Colon (tissue), 2 donors: ENCODE data around the gene IKZF2.

ENCODE experiments used
- FAIRE-seq: peaks from 2 replicates; lab custom pipeline; 2012; peaks lifted over from hg19 to GRCh38; lab: Jason Lieb, UNC
- donor health status: control.
- donor health status: control.

Gene IKZF2

GRCh38 chr2:213151437-213152064, at the start of gene IKZF2:
TSS of gene IKZF2 (minus strand) at chr2:213151612. CDS start at chr2:213148629, 2,983 bp downstream.
- no peak for FAIRE-seq

GRCh38 chr2:213199871-213200270, 48.5 kb upstream of the IKZF2 start:
- no peak for FAIRE-seq

GRCh38 chr2:213189001-213189899, 37.8 kb upstream of the IKZF2 start:
- FAIRE-seq = no peak

GRCh38 chr2:213188533-213188867, 37.1 kb upstream of the IKZF2 start:
- FAIRE-seq = no peak

- no peak for FAIRE-seq
Measured at GRCh38 chr2:213187833-213188532, 36.6 kb upstream of the IKZF2 start.

DNA sequence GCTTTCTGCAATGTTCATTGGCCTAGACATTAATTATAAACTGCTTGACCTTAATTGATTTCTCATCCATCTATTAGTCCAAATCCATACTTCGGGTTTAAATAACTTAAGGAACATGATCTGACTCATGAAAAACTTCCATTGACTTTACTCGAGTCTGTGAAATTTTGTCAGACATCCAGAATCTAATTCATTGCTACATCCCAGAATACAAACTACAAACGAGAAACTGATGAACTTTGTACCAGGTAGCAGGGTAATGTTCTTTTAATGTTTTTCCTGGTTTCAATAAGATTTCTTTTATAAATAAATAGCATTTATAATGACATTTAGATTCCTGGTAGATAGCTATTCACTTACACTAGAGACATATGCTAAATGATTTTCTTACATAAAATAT, 36.0 kb upstream of the IKZF2 start:
- FAIRE-seq = no peak

GRCh38 chr2:213185147-213185822, 33.9 kb upstream of the IKZF2 start:
- no peak for FAIRE-seq

DNA sequence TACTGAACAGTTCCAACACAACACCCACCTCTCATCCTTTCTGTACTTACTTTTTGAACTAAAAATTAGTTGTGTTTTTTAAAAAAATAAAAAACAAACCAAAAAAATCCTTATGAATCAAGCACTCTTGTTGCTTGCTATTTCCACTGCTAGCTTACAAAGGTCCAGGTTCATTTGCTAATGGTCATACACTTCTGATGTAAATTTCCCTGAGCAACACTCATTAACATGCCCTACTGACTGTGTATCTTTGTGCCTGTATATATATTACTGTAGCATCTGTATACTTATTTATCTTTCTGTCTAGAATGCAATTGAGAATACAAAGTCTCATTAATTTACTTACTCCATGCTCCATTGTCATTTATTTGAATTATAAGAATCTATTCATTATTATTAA, 30.3 kb upstream of the IKZF2 start:
- no peak for FAIRE-seq

GRCh38 chr2:213177679-213178078, 26.3 kb upstream of the IKZF2 start:
- FAIRE-seq = no peak

DNA sequence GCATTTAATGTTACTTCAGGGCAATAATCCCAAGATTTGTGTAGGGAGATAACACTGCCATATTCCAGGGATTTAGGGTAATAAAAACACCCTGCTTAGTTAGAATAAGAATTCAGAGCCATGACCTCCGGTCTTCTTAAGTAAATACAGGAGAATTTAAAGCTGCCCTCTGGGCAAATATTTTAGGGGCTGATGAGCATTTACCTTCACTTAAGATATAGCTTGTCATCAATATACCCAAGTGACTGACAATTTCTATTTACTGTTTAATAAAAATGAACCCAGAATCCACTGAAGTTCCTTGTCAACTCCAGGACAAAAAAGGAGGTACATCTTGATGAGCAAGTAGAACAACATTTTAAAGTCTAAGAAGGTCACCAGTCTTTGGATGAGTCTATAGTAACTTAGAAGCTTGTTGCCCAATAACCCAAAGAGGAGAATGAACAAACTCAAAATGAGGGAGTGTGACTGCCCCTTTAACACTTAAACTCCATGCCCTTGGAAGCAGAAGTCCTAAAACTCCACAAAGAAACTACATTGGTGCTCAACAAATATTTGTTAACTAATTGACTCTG, 24.3 kb upstream of the IKZF2 start:
- no peak for FAIRE-seq

DNA sequence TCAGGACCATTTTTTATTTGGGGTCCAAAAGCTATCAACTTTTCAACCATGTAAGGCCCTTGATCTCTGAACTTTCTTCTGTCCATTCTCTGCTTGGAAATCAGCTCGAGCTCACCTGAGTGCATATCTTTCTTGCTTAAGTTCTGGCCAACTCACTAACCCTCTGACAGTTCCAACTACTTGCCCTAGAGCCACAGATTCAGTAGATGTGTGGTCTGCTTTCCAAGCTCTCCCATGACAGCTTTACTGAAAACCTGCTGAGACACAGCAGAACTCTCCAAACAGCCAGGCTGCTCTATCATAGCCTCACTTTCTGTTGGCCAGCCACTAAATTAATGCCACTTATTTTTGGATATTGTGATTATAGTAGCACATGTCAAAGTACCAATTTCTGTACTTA, 21.2 kb upstream of the IKZF2 start:
- FAIRE-seq = no peak

- no peak for FAIRE-seq
Measured at GRCh38 chr2:213171147-213171546, 19.7 kb upstream of the IKZF2 start.

GRCh38 chr2:213167271-213167930, 16.0 kb upstream of the IKZF2 start:
- FAIRE-seq = no peak

- no peak for FAIRE-seq
Measured at GRCh38 chr2:213166109-213166508, 14.7 kb upstream of the IKZF2 start.

DNA sequence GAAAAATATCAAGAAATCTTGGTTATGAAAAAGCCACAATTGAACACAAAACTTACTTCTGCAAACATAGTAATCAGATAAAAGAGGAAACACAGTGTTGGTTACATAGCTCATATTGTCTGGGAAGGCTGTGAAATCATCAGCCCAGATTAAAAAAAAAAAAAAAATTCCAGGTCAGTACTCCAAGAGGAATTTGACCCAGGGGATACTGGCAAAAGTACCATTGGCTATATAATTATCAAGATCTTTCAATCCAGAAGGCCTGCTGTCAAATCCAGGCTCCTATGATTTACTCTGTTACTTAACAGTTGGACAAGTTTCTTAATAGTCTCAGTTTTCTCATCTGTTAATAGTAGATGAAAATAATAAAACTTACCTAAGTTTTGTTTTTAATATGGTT, 12.9 kb upstream of the IKZF2 start:
- FAIRE-seq = no peak

- no peak for FAIRE-seq
Measured at GRCh38 chr2:213162516-213163118, 11.2 kb upstream of the IKZF2 start.

DNA sequence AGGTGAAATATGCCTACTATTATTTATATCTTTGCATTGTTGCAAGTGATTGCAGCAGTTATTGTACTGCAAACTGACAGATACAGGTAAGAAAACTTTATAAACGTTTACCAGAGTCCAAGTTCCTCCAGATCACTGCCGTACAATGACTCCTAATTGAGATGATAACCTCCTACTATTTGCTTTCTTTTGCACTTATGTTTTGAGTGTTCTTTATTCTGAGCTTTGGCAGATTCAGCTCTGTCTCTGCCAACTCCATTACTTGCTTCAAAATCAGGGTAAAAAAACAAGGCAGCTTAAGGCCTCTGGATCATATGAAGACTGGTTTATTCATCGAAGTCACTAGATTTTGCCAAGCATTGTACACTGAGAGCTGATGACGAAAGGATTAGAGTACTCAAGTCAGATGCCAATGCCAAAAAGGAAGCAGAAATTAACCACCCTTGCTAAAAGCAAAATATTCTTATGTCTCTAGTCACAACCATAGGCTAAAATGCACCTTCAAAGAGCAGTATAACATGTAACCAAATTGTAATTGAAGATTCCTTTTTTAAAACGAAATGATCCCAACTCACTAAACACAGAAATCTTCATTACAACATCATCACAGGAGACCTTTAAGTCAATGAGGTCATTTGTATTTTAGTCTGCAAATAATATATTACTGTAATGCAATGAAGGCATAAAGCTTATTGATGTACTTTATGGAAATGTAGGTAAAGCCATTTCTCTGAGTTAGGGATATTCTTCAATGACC, 10.5 kb upstream of the IKZF2 start:
- FAIRE-seq = no peak

GRCh38 chr2:213159768-213160167, 8.4 kb upstream of the IKZF2 start:
- FAIRE-seq = no peak

- no peak for FAIRE-seq
Measured at GRCh38 chr2:213157242-213157641, 5.8 kb upstream of the IKZF2 start.

DNA sequence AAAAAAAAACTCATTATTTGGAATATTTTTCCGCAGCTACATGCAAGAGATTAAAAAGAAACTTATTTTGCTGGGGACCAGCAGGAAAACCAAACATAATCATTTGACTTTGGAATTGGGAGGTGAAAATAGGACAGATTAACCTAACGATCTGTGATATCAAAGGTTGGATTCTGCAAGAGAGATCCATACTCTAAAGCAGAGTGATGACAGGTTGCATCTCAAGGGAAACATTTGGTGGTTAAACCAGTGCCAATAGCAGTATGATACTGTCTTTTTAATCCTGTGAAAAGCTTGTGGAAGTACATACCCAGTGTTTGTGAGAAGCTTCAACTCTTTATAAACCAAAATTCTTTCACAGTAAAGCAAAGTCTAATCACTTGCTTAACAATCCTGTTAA, 5.3 kb upstream of the IKZF2 start:
- FAIRE-seq = no peak
